Measurements from ENCODE around the gene TFE3. TPM values are rescaled to one million over a fixed set of nuclear protein-coding genes. Genes with fewer than 3 reads are reported as not detected.

TFE3 gene
- polyA plus RNA-seq, 3 donors = 12.8 to 41.2 (median 22.0) TPM

GRCh38 chrX:49002091-49002935, 40.8 kb downstream of the TFE3 start, which contains the start of gene GRIPAP1:
GRIPAP1 (minus strand) TSS chrX:49002264; CDS start chrX:49002229, 35 bp downstream.
- no peaks in the 10 kb centered on the region for H3K27me3 ChIP-seq (ENCODE audit: control insufficient read depth in 2 of 2, insufficient read depth in 2 of 2, low read length in 2 of 2)
- Mint-ChIP-seq H3K9me3 (peaks cover 0 to 12% (median 1%) of the 10 kb centered on the region in 7 donors), H3K4me1 (peaks cover 17% of the 10 kb centered on the region), H3K4me3 (peak within 1 kb of the TSS; percentile 94 to 97), H3K27ac (peak within 1 kb of the TSS; percentile 98 to 100 (median 99)), H3K36me3 (peaks cover 16 to 24% of the 10 kb centered on the region in 2 donors), H3K27me3 (ENCODE audit: low read depth in 3 of 3) (peaks cover 0 to 2% (median 0%) of the 10 kb centered on the region in 3 donors)
- no peak for TF ChIP-seq CTCF (IDR thresholded peaks at IDR 0.05)
- peaks cover 0 to 8% of the 10 kb centered on the region in 2 donors for H3K9me3 ChIP-seq (replicated peaks in 1 of 2; ENCODE audit: control insufficient read depth in 1 of 2, insufficient read depth in 1 of 2, low read length in 2 of 2)
- H4K20me1 ChIP-seq (ENCODE audit: insufficient read depth, low read length) = peaks cover 7% of the 10 kb centered on the region
- peak within 1 kb of the TSS; percentile 87 to 97 for H3K27ac ChIP-seq (ENCODE audit: low read depth in 1 of 2, low read length in 2 of 2)
- peaks cover 40% of the 10 kb centered on the region for H3K79me2 ChIP-seq (ENCODE audit: insufficient read depth, low read length)
- H2AFZ ChIP-seq (ENCODE audit: insufficient read depth, low read depth, low read length, poor library complexity, severe bottlenecking) = peak within 1 kb of the TSS; percentile 69
- peak within 1 kb of the TSS; percentile 72 for H3K4me2 ChIP-seq (replicated peaks; ENCODE audit: extremely low read depth, low read length, poor library complexity, severe bottlenecking)
- peaks cover 13 to 25% of the 10 kb centered on the region in 2 donors for H3K36me3 ChIP-seq (replicated peaks in 1 of 2; ENCODE audit: control insufficient read depth in 1 of 2, insufficient read depth in 2 of 2, low read length in 2 of 2)
- peak within 1 kb of the TSS; percentile 89 for H3K9ac ChIP-seq (ENCODE audit: insufficient read depth, low read length, poor library complexity, severe bottlenecking)
- intact Hi-C loops (cut with micrococcal nuclease) = loop anchor here (2.0 to 5.0 kb wide), 2 partner anchors 40 to 72 kb away; partner anchors contain the start of genes TFE3 (in 2 of the 2) and PRAF2 (in 1 of the 2)
- WGBS (ENCODE audit: insufficient coverage) = 1% methylated on average over 14 of the region's 38 CpGs
- peaks cover 13% of the 10 kb centered on the region in 2 donors for H3K4me1 ChIP-seq (ENCODE audit: control insufficient read depth in 1 of 2, insufficient read depth in 2 of 2, low read length in 2 of 2)
- peak; percentile 86 to 95 (median 88) for DNase-seq
- H3K4me3 ChIP-seq (replicated peaks in 1 of 3; ENCODE audit: low read depth in 2 of 3, low read length in 3 of 3) = peak within 1 kb of the TSS; percentile 59 to 95 (median 85)

- Mint-ChIP-seq H3K4me3 (peak overlapping the region; percentile 94 to 97), H3K27me3 (ENCODE audit: low read depth in 3 of 3) (peaks cover 0 to 5% (median 0%) of the 10 kb centered on the region in 3 donors), H3K9me3 (peaks cover 0 to 14% (median 1%) of the 10 kb centered on the region in 7 donors), H3K27ac (peak overlapping the region; percentile 98 to 100 (median 99)), H3K4me1 (peaks cover 17% of the 10 kb centered on the region), H3K36me3 (peaks cover 22 to 31% of the 10 kb centered on the region in 2 donors)
- peaks cover 40% of the 10 kb centered on the region for H3K79me2 ChIP-seq (ENCODE audit: insufficient read depth, low read length)
- no peak for TF ChIP-seq CTCF (IDR thresholded peaks at IDR 0.05)
- peak; percentile 60 to 85 (median 75) for DNase-seq
- H3K4me2 ChIP-seq (replicated peaks; ENCODE audit: extremely low read depth, low read length, poor library complexity, severe bottlenecking) = peak overlapping the region; percentile 72
- peak overlapping the region; percentile 69 for H2AFZ ChIP-seq (ENCODE audit: insufficient read depth, low read depth, low read length, poor library complexity, severe bottlenecking)
- H4K20me1 ChIP-seq (ENCODE audit: insufficient read depth, low read length) = peaks cover 14% of the 10 kb centered on the region
- H3K9me3 ChIP-seq (replicated peaks in 1 of 2; ENCODE audit: control insufficient read depth in 1 of 2, insufficient read depth in 1 of 2, low read length in 2 of 2) = peaks cover 0 to 8% of the 10 kb centered on the region in 2 donors
- H3K27me3 ChIP-seq (ENCODE audit: control insufficient read depth in 2 of 2, insufficient read depth in 2 of 2, low read length in 2 of 2) = no peaks in the 10 kb centered on the region
- peaks cover 20 to 32% of the 10 kb centered on the region in 2 donors for H3K36me3 ChIP-seq (replicated peaks in 1 of 2; ENCODE audit: control insufficient read depth in 1 of 2, insufficient read depth in 2 of 2, low read length in 2 of 2)
- peak overlapping the region; percentile 59 to 95 (median 85) for H3K4me3 ChIP-seq (replicated peaks in 1 of 3; ENCODE audit: low read depth in 2 of 3, low read length in 3 of 3)
- peaks cover 13% of the 10 kb centered on the region in 2 donors for H3K4me1 ChIP-seq (ENCODE audit: control insufficient read depth in 1 of 2, insufficient read depth in 2 of 2, low read length in 2 of 2)
- peak overlapping the region; percentile 87 to 97 for H3K27ac ChIP-seq (ENCODE audit: low read depth in 1 of 2, low read length in 2 of 2)
- intact Hi-C loops (cut with micrococcal nuclease) = loop anchor here (2.0 to 5.0 kb wide), 2 partner anchors 41 to 73 kb away; partner anchors contain the start of genes TFE3 (in 2 of the 2) and PRAF2 (in 1 of the 2)
- 0% methylated on average over 4 of the region's 17 CpGs for WGBS (ENCODE audit: insufficient coverage)
- H3K9ac ChIP-seq (ENCODE audit: insufficient read depth, low read length, poor library complexity, severe bottlenecking) = peak overlapping the region; percentile 89
Measured at GRCh38 chrX:49001521-49002090, 41.6 kb downstream of the TFE3 start.
